NCI-H1930 (cell line): ENCODE measurements around the gene ATP6V1B1.

ENCODE experiments used
- DNase-seq, 2 experiments: peaks; one replicate each; lab custom pipeline; 2025; lab: John Stamatoyannopoulos, UW

ATP6V1B1 gene

GRCh38 chr2:70901227-70902066 is 34.3 kb upstream of the ATP6V1B1 start:
- no peak for DNase-seq

- no peak for DNase-seq
Measured at GRCh38 chr2:70902067-70902442, 33.6 kb upstream of the ATP6V1B1 start.

DNA sequence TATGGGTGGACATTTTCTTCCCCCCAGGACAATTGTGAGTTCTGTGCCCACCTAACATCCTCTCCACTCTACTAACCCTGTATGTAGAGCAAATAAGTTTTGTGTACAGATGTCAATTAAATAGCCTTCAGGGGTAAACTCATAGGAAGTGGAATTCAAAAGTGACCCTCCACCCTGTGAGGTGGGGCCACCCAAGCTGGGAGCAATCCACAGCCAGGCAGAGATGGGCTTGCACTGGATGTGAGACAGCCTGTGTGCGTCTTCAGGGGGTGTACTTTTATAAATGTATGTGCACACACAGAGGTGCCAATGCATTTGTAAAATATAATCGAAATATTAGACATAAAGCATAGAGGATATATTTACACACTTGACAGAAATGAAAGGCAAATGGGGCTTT is 33.1 kb upstream of the ATP6V1B1 start:
- DNase-seq = no peak

DNA sequence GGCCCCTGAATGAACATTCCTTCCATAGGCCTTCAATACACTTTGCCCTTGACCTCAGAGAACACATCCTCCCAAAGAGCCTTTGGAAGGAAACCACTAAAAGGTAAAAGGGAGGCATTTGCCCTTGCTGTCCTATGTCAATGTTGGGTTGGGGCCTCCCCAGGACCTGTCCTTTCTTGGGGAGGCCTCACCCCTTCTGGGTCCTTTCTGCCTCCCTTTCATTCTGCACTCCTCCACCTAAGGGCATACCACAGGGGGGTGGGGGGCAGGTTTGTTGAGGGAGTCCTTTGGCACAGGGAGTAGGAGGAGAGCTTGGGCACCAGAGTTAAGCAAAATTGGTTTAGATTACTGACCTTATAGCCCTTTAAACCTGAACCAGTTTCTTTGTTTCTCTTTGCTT is 32.5 kb upstream of the ATP6V1B1 start:
- no peak for DNase-seq

- no peak for DNase-seq
Measured at GRCh38 chr2:70903641-70904340, 31.9 kb upstream of the ATP6V1B1 start.

DNA sequence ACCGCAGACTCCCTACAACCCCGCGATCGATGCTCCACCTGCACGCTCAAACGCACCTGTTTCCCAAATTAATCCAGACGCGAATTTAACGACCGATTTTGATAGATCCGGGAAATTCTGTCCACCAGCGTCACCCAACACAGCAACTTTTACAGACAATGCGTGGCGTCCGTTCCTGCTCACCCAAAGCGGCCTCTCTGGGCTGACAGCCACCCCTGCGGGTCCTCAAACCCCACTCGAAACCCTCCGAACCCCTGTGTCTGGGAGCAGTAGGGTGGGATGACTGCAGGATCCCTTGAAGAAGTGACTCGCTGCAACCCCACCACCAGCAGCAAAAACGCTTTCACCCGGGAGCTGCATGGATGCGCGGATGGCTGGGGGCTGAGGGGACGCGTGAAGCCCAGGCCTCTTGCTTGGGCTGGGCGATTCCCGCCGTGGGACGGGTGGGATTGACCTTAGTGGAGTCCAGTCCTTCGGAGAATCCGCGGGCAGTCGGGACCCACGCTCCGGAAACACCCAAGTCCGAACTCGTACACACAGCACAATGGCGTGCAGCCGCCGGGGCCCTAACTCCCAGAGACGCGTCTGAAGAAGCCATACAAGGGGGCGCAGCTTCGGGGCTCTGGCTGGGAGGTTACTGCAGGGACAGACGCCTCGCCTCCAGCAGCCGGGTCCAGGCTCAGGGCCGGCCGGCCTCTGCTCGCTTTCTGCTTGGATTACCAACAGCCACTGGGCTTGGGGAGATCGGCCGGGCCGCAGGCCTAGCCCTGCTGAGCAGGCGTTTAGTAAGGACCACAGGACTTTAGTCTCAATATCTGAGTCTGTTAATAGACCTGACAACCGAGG is 31.1 kb upstream of the ATP6V1B1 start:
- no peak for DNase-seq

- no peak for DNase-seq
Measured at GRCh38 chr2:70905443-70906421, 30.0 kb upstream of the ATP6V1B1 start.

DNA sequence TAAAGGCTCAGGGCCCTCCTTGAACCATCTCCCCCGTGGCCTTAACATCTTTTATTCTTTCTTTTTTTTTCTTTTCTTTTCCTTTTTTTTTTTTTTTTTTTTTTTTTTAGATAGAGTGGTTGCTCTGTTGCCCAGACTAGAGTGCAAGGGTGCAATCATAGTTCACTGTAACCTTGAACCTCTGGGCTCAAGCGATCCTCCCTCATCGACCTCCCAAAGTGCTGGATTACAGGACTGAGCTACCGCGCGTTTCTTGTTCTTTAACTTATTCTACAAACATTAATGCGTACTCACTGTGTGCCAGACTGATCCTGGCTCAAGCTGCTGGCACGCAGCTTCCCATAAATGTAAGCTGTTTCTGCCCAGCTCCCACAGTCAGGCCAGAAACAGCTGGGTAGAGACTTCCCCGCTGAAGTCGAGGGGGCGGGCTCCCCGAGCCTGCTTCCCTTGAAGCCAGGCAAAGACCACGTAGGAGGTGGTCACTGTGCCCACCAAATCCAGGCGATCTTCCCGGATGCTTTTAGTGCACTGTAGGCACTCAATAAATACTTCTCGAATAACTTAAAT is 29.2 kb upstream of the ATP6V1B1 start:
- DNase-seq = no peak

- no peak for DNase-seq
Measured at GRCh38 chr2:70907130-70908057, 28.3 kb upstream of the ATP6V1B1 start.

- DNase-seq = no peak
Measured at GRCh38 chr2:70916291-70916690, 19.4 kb upstream of the ATP6V1B1 start.

GRCh38 chr2:70918016-70918415 is 17.7 kb upstream of the ATP6V1B1 start:
- DNase-seq = no peak

- peak; percentile 17 to 57 for DNase-seq
Measured at GRCh38 chr2:70919672-70920366, 15.9 kb upstream of the ATP6V1B1 start.

DNA sequence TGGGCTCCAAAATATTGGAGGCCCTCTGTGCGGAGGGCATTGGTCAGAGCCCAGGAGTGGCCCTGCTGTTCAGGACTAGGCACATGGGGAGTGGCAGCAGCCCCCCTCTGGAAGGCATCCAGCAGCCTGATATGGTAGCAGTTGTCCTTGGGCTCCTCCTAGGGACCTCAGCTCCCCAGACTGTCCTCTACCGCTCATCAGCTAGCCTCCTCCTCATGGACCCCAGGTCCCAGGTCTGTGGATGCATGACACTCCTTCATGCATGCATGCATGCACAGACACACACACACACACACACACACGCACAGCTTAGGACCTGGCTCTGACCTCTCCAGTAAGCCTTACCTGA is 15.4 kb upstream of the ATP6V1B1 start:
- DNase-seq = no peak

- no peak for DNase-seq
Measured at GRCh38 chr2:70921031-70921430, 14.7 kb upstream of the ATP6V1B1 start.

DNA sequence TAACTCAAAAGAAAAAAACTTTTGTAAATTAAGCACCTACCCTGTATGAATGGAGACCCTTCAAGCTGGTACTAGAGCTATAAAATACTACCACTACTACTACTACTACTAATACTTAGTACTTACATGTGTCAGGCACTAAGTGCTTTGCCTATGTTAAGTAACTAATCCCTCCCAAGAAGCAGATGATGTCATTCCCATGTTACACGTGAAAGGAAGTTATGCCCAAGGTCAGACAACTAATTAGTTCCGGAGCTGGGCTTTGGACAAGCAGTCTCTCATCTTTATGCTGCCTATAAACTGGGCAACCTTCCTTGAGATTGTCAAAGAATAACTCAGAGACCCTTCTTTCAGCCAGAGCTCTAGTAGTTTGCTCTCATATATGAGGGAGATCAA is 13.9 kb upstream of the ATP6V1B1 start:
- DNase-seq = no peak

DNA sequence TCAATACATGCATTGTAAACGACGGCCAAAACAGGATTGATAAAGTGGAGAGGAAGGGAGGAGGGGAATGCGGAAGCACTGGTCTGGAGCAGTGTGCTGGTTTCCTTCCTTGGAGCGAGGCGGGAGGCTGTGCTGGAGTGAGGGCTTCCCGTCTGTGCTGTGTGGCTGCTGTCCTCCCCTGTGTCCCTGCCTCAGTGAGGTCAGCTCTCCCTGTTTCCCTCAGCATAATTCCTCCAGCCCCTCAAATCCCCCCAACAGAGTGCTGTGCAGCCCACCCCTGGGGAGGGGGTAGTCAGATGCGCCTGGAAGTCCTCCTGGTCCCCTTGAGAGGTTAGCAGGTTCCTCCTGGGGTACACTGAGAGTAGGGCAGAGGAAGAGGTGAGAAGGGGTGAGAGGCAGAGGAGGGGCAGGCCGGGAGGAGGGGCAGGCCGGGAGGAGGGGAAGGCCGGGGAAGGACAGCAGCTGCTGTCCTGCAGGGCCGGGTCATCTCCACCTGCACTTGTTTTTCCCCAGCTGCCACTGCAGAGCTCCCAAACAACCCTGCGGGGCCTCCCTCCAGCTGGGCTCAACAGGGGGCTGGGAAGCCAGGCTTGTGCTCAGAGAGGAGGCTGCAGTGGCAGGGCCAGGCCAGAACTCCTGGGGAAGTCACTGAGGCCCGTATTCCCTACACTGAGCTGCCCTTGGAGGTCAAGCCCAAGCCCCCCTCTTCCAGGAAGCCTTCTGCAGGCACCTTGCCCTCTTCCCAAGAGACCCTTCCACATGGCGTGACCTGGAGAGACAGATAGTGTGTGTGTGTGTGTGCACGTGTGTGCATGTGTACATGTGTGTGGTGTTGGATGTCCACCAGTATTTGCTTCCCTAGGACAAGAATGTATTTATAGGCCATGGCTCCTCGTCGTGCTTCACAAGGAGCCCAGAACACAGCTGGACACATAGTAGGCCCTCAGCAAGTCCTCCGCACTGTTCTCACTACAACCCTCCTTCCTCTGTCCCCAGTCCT is 13.2 kb upstream of the ATP6V1B1 start:
- no peak for DNase-seq

- DNase-seq = no peak
Measured at GRCh38 chr2:70923378-70924015, 12.2 kb upstream of the ATP6V1B1 start.

GRCh38 chr2:70926042-70926441 is 9.7 kb upstream of the ATP6V1B1 start:
- no peak for DNase-seq
